H9 (cell line): ENCODE measurements around the gene LATS2. TPM values are rescaled to one million over a fixed set of nuclear protein-coding genes. Genes with fewer than 3 reads are reported as not detected.
A peak's percentile ranks its signal among the peaks of the same experiment; 100 is the strongest.

ENCODE experiments used
- DNase-seq: peaks from one replicate; pipeline ENCODE4 v3.0.0-alpha.2; 2017
- H2AFZ ChIP-seq: one replicate; pipeline ENCODE4 v1.6.1; 2013; ENCODE audit warnings: mild to moderate bottlenecking, low read length, control low read depth, moderate library complexity
- H2AK5ac ChIP-seq: 2 replicates; pipeline ENCODE4 v1.6.1; 2013; ENCODE audit warnings: low read length, control low read depth, mixed read lengths; ENCODE audit not compliant: insufficient read length
- H2BK120ac ChIP-seq: one replicate; pipeline ENCODE4 v1.6.1; 2013; ENCODE audit warnings: low read depth, mild to moderate bottlenecking, low read length, control low read depth, inconsistent platforms; ENCODE audit not compliant: poor library complexity, severe bottlenecking
- H2BK12ac ChIP-seq: 2 replicates; pipeline ENCODE4 v1.6.1; 2013; ENCODE audit warnings: low read length, control low read depth, mixed read lengths, low read depth; ENCODE audit not compliant: insufficient read length
- H2BK15ac ChIP-seq: 2 replicates; pipeline ENCODE4 v1.6.1; 2013; ENCODE audit warnings: low read depth, low read length, control low read depth
- H2BK20ac ChIP-seq: one replicate; pipeline ENCODE4 v1.6.1; 2013; ENCODE audit warnings: low read depth, mild to moderate bottlenecking, low read length, control low read depth, inconsistent platforms; ENCODE audit not compliant: poor library complexity, severe bottlenecking
- H2BK5ac ChIP-seq: 2 replicates; pipeline ENCODE4 v1.6.1; 2013; ENCODE audit warnings: low read length, control low read depth, mixed read lengths; ENCODE audit not compliant: insufficient read length
- H3K14ac ChIP-seq: 2 replicates; pipeline ENCODE4 v1.6.1; 2013; ENCODE audit warnings: low read length, control low read depth; ENCODE audit not compliant: insufficient read depth
- H3K18ac ChIP-seq: 2 replicates; pipeline ENCODE4 v1.6.1; 2013; ENCODE audit warnings: low read depth, mild to moderate bottlenecking, mixed read lengths, low read length, control low read depth; ENCODE audit not compliant: insufficient read length
- H3K23ac ChIP-seq: 2 replicates; pipeline ENCODE4 v1.6.1; 2013; ENCODE audit warnings: low read length, control low read depth, mixed read lengths, low read depth; ENCODE audit not compliant: insufficient read length
- H3K23me2 ChIP-seq: 2 replicates; pipeline ENCODE4 v1.6.1; 2013; ENCODE audit warnings: low read depth, mild to moderate bottlenecking, mixed read lengths, low read length, control low read depth; ENCODE audit not compliant: insufficient read length, poor library complexity, severe bottlenecking
- H3K27ac ChIP-seq: 2 replicates; pipeline ENCODE4 v1.5.1; 2013; ENCODE audit warnings: low read length, control low read depth, mixed read lengths, low read depth; ENCODE audit not compliant: insufficient read length
- H3K27me3 ChIP-seq: 2 replicates; pipeline ENCODE4 v1.6.1; 2013; ENCODE audit warnings: low read length, control low read depth, inconsistent platforms; ENCODE audit not compliant: insufficient read depth
- H3K4ac ChIP-seq: 2 replicates; pipeline ENCODE4 v1.6.1; 2013; ENCODE audit warnings: low read depth, mild to moderate bottlenecking, control low read depth, inconsistent platforms, low read length, moderate library complexity
- H3K4me1 ChIP-seq: 2 replicates; pipeline ENCODE4 v1.6.1; 2013; ENCODE audit warnings: low read length, control low read depth, inconsistent platforms; ENCODE audit not compliant: insufficient read depth
- H3K4me2 ChIP-seq: 2 replicates; pipeline ENCODE4 v1.6.1; 2013; ENCODE audit warnings: low read length, control low read depth, mixed read lengths; ENCODE audit not compliant: insufficient read length, insufficient read depth
- H3K56ac ChIP-seq: 2 replicates; pipeline ENCODE4 v1.6.1; 2013; ENCODE audit warnings: low read depth, mild to moderate bottlenecking, mixed read lengths, low read length, control low read depth; ENCODE audit not compliant: insufficient read length
- H3K79me1 ChIP-seq: 2 replicates; pipeline ENCODE4 v1.6.1; 2013; ENCODE audit warnings: low read depth, mild to moderate bottlenecking, moderate library complexity, low read length, control low read depth, inconsistent platforms; ENCODE audit not compliant: insufficient read depth, poor library complexity, severe bottlenecking
- H3K79me2 ChIP-seq: 2 replicates; pipeline ENCODE4 v1.6.1; 2013; ENCODE audit warnings: low read length, control low read depth, inconsistent platforms; ENCODE audit not compliant: insufficient read depth
- H3K9ac ChIP-seq: 2 replicates; pipeline ENCODE4 v1.6.1; 2013; ENCODE audit warnings: low read length, control low read depth, mixed read lengths; ENCODE audit not compliant: insufficient read length; ENCODE audit errors: extremely low read depth
- H3K9me3 ChIP-seq: one replicate; pipeline ENCODE4 v1.6.1; 2013; ENCODE audit warnings: low read depth, low read length, inconsistent platforms; ENCODE audit not compliant: control insufficient read depth
- H3T11ph ChIP-seq: one replicate; pipeline ENCODE4 v1.6.1; 2013; ENCODE audit warnings: mild to moderate bottlenecking, low read length, control low read depth, inconsistent platforms
- H4K20me1 ChIP-seq: one replicate; pipeline ENCODE4 v1.6.1; 2013; ENCODE audit not compliant: control insufficient read depth, insufficient read length, insufficient read depth
- H4K5ac ChIP-seq: 2 replicates; pipeline ENCODE4 v1.6.1; 2013; ENCODE audit warnings: low read depth, mild to moderate bottlenecking, mixed read lengths, low read length, control low read depth; ENCODE audit not compliant: insufficient read length
- H4K8ac ChIP-seq: replicated peaks from 2 replicates; pipeline ENCODE4 v1.6.1; 2013; ENCODE audit warnings: low read length, control low read depth, mixed read lengths, low read depth; ENCODE audit not compliant: insufficient read length
- H4K91ac ChIP-seq: 2 replicates; pipeline ENCODE4 v1.6.1; 2013; ENCODE audit warnings: low read depth, mild to moderate bottlenecking, moderate library complexity, mixed read lengths, low read length, control low read depth; ENCODE audit not compliant: insufficient read length
- H3K27ac Mint-ChIP-seq, 3 experiments: 2 replicates in 2 of 3; 3 replicates in 1 of 3; pipeline ENCODE4 v1.8.0; 2020 to 2021; ENCODE audit warnings: mixed read lengths in 3 of 3, mild to moderate bottlenecking in 1 of 3, moderate library complexity in 1 of 3
- H3K27me3 Mint-ChIP-seq: 2 replicates; pipeline ENCODE4 v1.8.0; 2021; ENCODE audit warnings: low read depth, mild to moderate bottlenecking, moderate library complexity, mixed read lengths
- H3K36me3 Mint-ChIP-seq, 3 experiments: 2 replicates in 2 of 3; 3 replicates in 1 of 3; pipeline ENCODE4 v1.8.0; 2020 to 2021; ENCODE audit warnings: low read depth in 3 of 3, mixed read lengths in 3 of 3; ENCODE audit not compliant: insufficient read depth in 1 of 3
- H3K4me1 Mint-ChIP-seq, 2 experiments: 2 replicates each; pipeline ENCODE4 v1.8.0; 2020; ENCODE audit warnings: mixed read lengths in 2 of 2
- H3K4me3 Mint-ChIP-seq, 2 experiments: 2 replicates in 1 of 2; 3 replicates in 1 of 2; pipeline ENCODE4 v1.8.0; 2020 to 2021; ENCODE audit warnings: mild to moderate bottlenecking in 2 of 2, mixed read lengths in 2 of 2, moderate library complexity in 1 of 2
- H3K9me3 Mint-ChIP-seq, 2 experiments: 2 replicates in 1 of 2; 3 replicates in 1 of 2; pipeline ENCODE4 v1.8.0; 2020; ENCODE audit warnings: mild to moderate bottlenecking in 2 of 2, mixed read lengths in 2 of 2, moderate library complexity in 1 of 2
- CTCF ChIP-seq: fragments of 200-600 bp; sonication (generic); conservative IDR thresholded peaks from 3 replicates; pipeline ENCODE4 v1.8.0; 2021; ENCODE audit warnings: antibody characterized with exemption, mild to moderate bottlenecking
- WGBS: extraction: QIAGEN DNeasy Blood & Tissue Kit; methylation state at CpG from one replicate; pipeline ENCODE4 v1.1.7; 2013; ENCODE audit warnings: missing lambda C conversion rate, low lambda C conversion rate, mixed read lengths; ENCODE audit not compliant: insufficient read length; ENCODE audit errors: extremely low coverage; 5-methylcytosine and 5-hydroxymethylcytosine counted together
- total RNA-seq: library from RNA; stranded (reverse); gene quantifications from 2 replicates; pipeline ENCODE4 v1.2.1, GENCODE V29; 2021

LATS2 gene
- total RNA-seq, 1 experiment from 2014 or later = 20.0 TPM

- no peak for DNase-seq
- H3K18ac ChIP-seq = no peak overlapping the region
- no peak overlapping the region for H4K91ac ChIP-seq
- H3K23ac ChIP-seq = no peak overlapping the region
- peaks cover 0 to 9% (median 0%) of the 10 kb centered on the region in 3 experiments; a peak in 4 of 7 replicates for H3K36me3 Mint-ChIP-seq
- WGBS = no CpG with 5 or more reads among the region's 4 CpGs
- H4K8ac ChIP-seq = no peak overlapping the region
- no peak overlapping the region for H2AFZ ChIP-seq
- no peak overlapping the region for H4K5ac ChIP-seq
- no peak overlapping the region for H3K56ac ChIP-seq
- H3K4me1 ChIP-seq = no peaks in the 10 kb centered on the region
- H3K27me3 ChIP-seq = no peaks in the 10 kb centered on the region
- H3K14ac ChIP-seq = no peak overlapping the region
- H2BK5ac ChIP-seq = no peak overlapping the region
- TF ChIP-seq CTCF = no peak
- no peak overlapping the region for H3K9ac ChIP-seq
- H3K4me2 ChIP-seq = no peak overlapping the region
- H4K20me1 ChIP-seq = no peaks in the 10 kb centered on the region
- H3T11ph ChIP-seq = no peak overlapping the region
- H3K79me2 ChIP-seq = peaks cover 12% of the 10 kb centered on the region; the same call in 1 of the 2 replicates
- H3K4me3 Mint-ChIP-seq = no peak overlapping the region
- no peaks in the 10 kb centered on the region for H3K27me3 Mint-ChIP-seq
- H3K4ac ChIP-seq = no peak overlapping the region
- no peaks in the 10 kb centered on the region for H3K23me2 ChIP-seq
- H2AK5ac ChIP-seq = no peak overlapping the region
- H3K4me1 Mint-ChIP-seq = peaks cover 19 to 21% of the 10 kb centered on the region in 2 experiments
- H2BK12ac ChIP-seq = no peak overlapping the region
- H2BK20ac ChIP-seq = no peak overlapping the region
- no peak overlapping the region for H3K27ac ChIP-seq
- H2BK120ac ChIP-seq = no peak overlapping the region
- no peaks in the 10 kb centered on the region for H3K9me3 Mint-ChIP-seq
- H3K79me1 ChIP-seq = peaks cover 6% of the 10 kb centered on the region
- H2BK15ac ChIP-seq = no peak overlapping the region
- H3K27ac Mint-ChIP-seq = peak overlapping the region in 2 of 3 experiments; percentile 50 to 56; a peak in 5 of 7 replicates
- H3K9me3 ChIP-seq = no peaks in the 10 kb centered on the region
Observed at GRCh38 chr13:21016487-21016886, 44.9 kb downstream of the LATS2 start.
